Peyer's patch (tissue), 4 donors: ENCODE data around the gene SBF1. TPM values are rescaled to one million over a fixed set of nuclear protein-coding genes. Genes with fewer than 3 reads are reported as not detected.

Experiments
- DNase-seq, 3 donors: peaks; one replicate each; pipeline ENCODE4 v3.0.0-alpha.2; 2017 to 2019
- H3K27ac ChIP-seq, 4 donors: fragments of 200-600 bp; sonication (generic); one replicate each; pipeline ENCODE4 v1.5.1; 2016 to 2019
- H3K27me3 ChIP-seq, 2 donors: fragments of 200-600 bp; sonication (generic); one replicate each; pipeline ENCODE4 v1.5.1; 2019
- H3K36me3 ChIP-seq, 3 donors: fragments of 200-600 bp; sonication (generic); one replicate each; pipeline ENCODE4 v1.5.1; 2016 to 2019
- H3K4me1 ChIP-seq, 4 donors: fragments of 200-600 bp; sonication (generic); one replicate each; pipeline ENCODE4 v1.5.1; 2016 to 2019
- H3K4me3 ChIP-seq, 4 donors: fragments of 200-600 bp; sonication (generic); 1 replicate in 3 of 4; 2 replicates in 1 of 4; pipeline ENCODE4 v1.5.1; 2016 to 2019; ENCODE audit warnings: mild to moderate bottlenecking in 1 of 4
- H3K9me3 ChIP-seq, 4 donors: fragments of 200-600 bp; sonication (generic); one replicate each; pipeline ENCODE4 v1.5.1; 2016 to 2019; ENCODE audit warnings: mild to moderate bottlenecking in 1 of 4
- POLR2A ChIP-seq, 2 donors: fragments of 450-650 bp; IDR thresholded peaks; one replicate each; pipeline ENCODE4 v1.5.1; 2017; ENCODE audit warnings: antibody characterized with exemption in 2 of 2, mild to moderate bottlenecking in 2 of 2, moderate library complexity in 2 of 2
- total RNA-seq, 4 donors: library from RNA; depleted of rRNA; stranded (reverse); fragments of >200 nt; gene quantifications; one replicate each; pipeline ENCODE4 v1.1.0, GENCODE V29; 2016
- TF ChIP-seq, protein P1 (sequence below), 6 experiments: fragments of 450-650 bp in 4 of 6; fragments of 200-600 bp in 2 of 6; sonication (generic) in 1 of 6; IDR thresholded peaks; one replicate each; pipeline ENCODE4 v1.5.1; 2017 to 2019; ENCODE audit warnings: antibody characterized with exemption in 6 of 6, mild to moderate bottlenecking in 3 of 6, moderate library complexity in 1 of 6

The SBF1 gene
- total RNA-seq, 4 donors from 2014 or later = 72.0 to 133 (median 121) TPM

DNA sequence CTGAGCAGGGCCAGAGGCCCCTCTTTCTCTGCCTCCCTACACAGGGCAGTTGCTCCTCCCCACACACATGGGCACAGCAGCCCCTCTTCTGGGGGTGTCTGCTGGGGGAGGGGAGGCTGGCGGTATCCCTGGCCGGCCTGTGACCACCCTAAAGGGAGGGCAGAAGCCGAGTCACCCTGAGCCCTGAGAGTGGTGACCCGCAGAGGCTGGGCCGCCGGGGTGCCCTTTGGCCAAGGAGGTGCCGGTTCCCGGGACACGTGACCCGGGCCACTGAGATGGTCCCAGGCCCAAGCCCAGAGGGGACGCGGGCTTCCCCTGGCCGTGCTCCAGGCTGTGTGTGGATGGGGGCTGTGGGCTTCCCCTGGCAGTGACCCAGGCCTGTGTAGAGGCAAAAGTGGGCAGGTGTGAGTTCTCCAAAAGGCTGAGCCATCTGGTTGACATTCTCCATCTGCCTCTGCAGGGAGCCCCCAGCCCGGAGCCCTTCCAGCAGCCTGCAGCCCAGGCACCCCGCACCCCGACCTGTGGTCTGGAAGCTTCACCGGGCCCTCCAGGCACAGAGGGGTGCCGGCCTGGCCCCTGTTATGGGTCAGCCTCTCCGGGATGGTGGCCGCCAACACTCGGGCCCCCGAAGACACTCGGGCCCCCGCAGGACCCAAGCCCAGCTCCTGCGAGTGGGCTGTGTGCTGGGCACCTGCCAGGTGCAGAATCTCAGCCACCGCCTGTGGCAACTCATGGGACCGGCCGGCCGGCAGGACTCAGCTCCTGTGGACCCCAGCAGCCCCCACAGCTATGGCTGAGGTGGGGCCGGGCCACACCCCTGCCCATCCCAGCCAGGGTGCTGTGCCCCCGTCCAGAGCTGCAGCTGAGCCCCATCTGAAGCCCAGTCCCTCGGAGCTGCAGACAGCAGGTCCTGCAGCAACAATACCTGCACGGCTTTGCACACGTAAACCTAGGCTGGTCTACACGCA lies 7.6 kb upstream of the SBF1 start:
- Histone ChIP-seq H3K9me3 (no peaks in the 10 kb centered on the region), H3K36me3 (no peaks in the 10 kb centered on the region), H3K27ac (peak overlapping the region; percentile 30 to 85 (median 75)), H3K4me1 (peaks cover 0 to 41% (median 20%) of the 10 kb centered on the region in 4 donors), H3K4me3 (peak overlapping the region; percentile 61 to 94 (median 71)), H3K27me3 (peaks cover 0 to 22% of the 10 kb centered on the region in 2 donors)
- DNase-seq = peak in 1 of 3 donors; percentile 69
- TF ChIP-seq, protein P1, sequence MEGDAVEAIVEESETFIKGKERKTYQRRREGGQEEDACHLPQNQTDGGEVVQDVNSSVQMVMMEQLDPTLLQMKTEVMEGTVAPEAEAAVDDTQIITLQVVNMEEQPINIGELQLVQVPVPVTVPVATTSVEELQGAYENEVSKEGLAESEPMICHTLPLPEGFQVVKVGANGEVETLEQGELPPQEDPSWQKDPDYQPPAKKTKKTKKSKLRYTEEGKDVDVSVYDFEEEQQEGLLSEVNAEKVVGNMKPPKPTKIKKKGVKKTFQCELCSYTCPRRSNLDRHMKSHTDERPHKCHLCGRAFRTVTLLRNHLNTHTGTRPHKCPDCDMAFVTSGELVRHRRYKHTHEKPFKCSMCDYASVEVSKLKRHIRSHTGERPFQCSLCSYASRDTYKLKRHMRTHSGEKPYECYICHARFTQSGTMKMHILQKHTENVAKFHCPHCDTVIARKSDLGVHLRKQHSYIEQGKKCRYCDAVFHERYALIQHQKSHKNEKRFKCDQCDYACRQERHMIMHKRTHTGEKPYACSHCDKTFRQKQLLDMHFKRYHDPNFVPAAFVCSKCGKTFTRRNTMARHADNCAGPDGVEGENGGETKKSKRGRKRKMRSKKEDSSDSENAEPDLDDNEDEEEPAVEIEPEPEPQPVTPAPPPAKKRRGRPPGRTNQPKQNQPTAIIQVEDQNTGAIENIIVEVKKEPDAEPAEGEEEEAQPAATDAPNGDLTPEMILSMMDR (IDR thresholded peaks at IDR 0.05) = no peak
- peak; percentile 11 to 52 for TF ChIP-seq POLR2A (IDR thresholded peaks at IDR 0.05)

DNA sequence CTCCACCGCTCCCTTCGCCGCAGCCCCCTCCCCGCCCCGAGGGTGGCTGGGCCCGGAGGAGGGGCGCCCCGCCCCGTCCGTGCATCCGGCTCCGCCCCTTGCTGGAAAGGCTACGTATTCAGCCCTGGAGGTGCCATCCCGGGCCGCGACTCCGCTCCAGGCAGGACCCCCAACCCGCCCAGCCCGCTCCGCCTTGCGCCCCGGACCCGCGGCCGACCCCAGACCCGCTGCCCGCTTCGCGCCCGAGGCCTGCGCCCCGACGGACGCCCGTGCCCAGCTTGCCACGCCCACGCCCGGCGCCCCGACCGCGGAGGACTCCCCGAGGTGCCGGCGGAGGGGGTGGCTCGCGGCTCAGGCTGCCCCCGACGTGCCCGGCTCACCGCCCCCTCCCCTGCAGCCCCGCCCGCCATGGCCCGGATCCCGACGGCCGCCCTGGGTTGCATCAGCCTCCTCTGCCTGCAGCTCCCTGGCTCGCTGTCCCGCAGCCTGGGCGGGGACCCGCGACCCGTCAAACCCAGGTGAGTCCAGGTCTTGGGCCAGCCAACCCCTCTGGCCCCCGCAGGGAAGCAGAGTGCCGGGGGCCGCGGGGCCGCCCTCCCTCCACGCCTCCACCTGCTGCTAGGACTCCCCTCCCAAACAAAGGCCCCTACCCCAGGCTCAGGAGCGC lies 6.7 kb upstream of the SBF1 start, which contains the start of gene ADM2:
Gene ADM2, plus strand, starts transcription at position 104 of the 667 bp plus-strand sequence. Its CDS starts 305 bp downstream, at position 409.
- Histone ChIP-seq H3K4me1 (peaks cover 0 to 41% (median 20%) of the 10 kb centered on the region in 4 donors), H3K4me3 (peak within 1 kb of the TSS; percentile 61 to 94 (median 71)), H3K27ac (peak within 1 kb of the TSS; percentile 30 to 85 (median 75)), H3K27me3 (peaks cover 0 to 22% of the 10 kb centered on the region in 2 donors), H3K9me3 (no peaks in the 10 kb centered on the region), H3K36me3 (no peaks in the 10 kb centered on the region)
- peak; percentile 61 to 85 (median 70) for DNase-seq
- no peak for TF ChIP-seq POLR2A (IDR thresholded peaks at IDR 0.05)
- TF ChIP-seq, protein P1 (IDR thresholded peaks at IDR 0.05) = no peak

DNA sequence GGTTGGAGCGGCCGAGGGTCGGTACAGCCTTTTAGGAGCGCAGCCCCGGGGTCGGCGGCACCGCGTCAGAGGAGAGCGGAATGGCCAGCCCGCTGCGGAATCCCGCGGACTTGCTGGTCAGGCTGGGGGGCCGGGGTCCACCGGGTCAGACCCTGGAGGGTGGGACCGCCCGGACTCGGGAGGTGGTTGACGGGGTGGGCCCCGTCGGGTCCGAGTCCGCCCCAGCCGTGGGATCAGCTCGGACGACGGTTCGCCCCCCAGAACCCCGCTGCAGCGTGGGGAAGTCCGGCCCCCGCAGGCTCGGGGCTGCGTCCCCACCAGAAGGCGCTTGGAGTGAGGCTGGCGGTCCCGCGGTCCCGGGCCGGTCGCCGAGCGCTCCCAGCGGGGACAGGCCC lies 6.2 kb upstream of the SBF1 start:
- TF ChIP-seq POLR2A (IDR thresholded peaks at IDR 0.05) = no peak
- TF ChIP-seq, protein P1 (IDR thresholded peaks at IDR 0.05) = no peak
- Histone ChIP-seq H3K27ac (peak overlapping the region in 2 of 4 donors; percentile 80 to 85), H3K27me3 (peaks cover 0 to 22% of the 10 kb centered on the region in 2 donors), H3K4me1 (peaks cover 0 to 41% (median 20%) of the 10 kb centered on the region in 4 donors), H3K36me3 (no peaks in the 10 kb centered on the region), H3K9me3 (no peaks in the 10 kb centered on the region), H3K4me3 (peak overlapping the region; percentile 61 to 94 (median 71))
- DNase-seq = no peak

DNA sequence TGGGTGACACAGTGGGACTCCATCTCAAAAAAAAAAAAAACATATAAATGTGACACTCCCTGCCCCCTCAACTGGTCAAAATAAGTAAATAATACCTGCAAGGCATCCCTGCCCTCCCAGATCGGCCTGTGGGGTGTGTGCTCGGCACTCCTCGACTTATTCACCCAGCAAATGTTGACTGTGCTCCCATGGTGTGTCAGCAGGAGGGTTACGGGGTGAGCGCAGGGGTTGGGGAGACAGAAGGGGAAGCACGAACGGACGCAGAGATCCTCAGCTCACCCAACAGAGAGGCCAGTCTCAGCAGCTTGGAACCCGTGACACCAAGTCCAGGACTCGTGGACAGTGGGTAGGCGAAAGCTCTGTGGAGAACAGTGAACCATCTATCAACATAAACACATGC lies 4.9 kb upstream of the SBF1 start:
- H3K27ac ChIP-seq = no peak overlapping the region
- H3K27me3 ChIP-seq = peaks cover 0 to 22% of the 10 kb centered on the region in 2 donors
- H3K4me1 ChIP-seq = peaks cover 0 to 44% (median 21%) of the 10 kb centered on the region in 4 donors
- no peaks in the 10 kb centered on the region for H3K36me3 ChIP-seq
- H3K9me3 ChIP-seq = no peaks in the 10 kb centered on the region
- H3K4me3 ChIP-seq = no peak overlapping the region
- DNase-seq = no peak
- TF ChIP-seq POLR2A (IDR thresholded peaks at IDR 0.05) = no peak
- TF ChIP-seq, protein P1 (IDR thresholded peaks at IDR 0.05) = no peak

DNA sequence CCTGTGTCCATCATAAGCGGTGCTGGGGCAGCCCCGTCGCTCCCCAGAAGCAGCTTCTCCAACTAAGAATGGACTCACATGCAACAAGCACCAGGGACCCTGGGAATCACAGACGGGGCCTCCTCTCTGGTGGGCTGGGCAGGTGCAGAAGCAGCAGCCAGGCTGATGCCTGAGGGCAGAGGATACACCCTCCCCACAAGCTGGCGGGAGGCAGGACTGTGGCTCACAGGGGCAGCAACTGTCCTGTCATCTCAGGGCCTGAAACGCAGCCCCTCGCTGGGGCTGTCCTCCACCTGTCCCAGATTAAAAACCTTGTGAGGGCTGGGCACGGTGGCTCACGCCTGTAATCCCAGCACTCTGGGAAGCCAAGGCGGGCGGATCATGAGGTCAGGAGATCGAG lies 3.1 kb upstream of the SBF1 start:
- TF ChIP-seq, protein P1 (IDR thresholded peaks at IDR 0.05) = no peak
- TF ChIP-seq POLR2A (IDR thresholded peaks at IDR 0.05) = no peak
- H3K4me1 ChIP-seq = peaks cover 0 to 38% (median 22%) of the 10 kb centered on the region in 4 donors
- H3K27me3 ChIP-seq = peaks cover 0 to 22% of the 10 kb centered on the region in 2 donors
- no peak for DNase-seq
- no peaks in the 10 kb centered on the region for H3K36me3 ChIP-seq
- H3K27ac ChIP-seq = no peak overlapping the region
- no peak overlapping the region for H3K4me3 ChIP-seq
- H3K9me3 ChIP-seq = no peaks in the 10 kb centered on the region
